Chondrocyte (in vitro differentiated cells): Measurements from ENCODE around the gene SLC26A8. TPM values are rescaled to one million over a fixed set of nuclear protein-coding genes. Genes with fewer than 3 reads are reported as not detected.

Experiments used
- DNase-seq: peaks from one replicate; pipeline ENCODE4 v3.0.0; 2021; ENCODE audit warnings: mixed read lengths, low spot score
- H3K27ac Mint-ChIP-seq: one replicate; pipeline ENCODE4 v1.8.0; 2021; ENCODE audit warnings: mild to moderate bottlenecking, moderate library complexity, mixed read lengths; ENCODE audit not compliant: unreplicated experiment
- H3K27me3 Mint-ChIP-seq: 2 replicates; pipeline ENCODE4 v1.8.0; 2021; ENCODE audit warnings: low read depth, mixed read lengths
- H3K36me3 Mint-ChIP-seq: 2 replicates; pipeline ENCODE4 v1.8.0; 2021; ENCODE audit warnings: low read depth, mixed read lengths
- H3K4me1 Mint-ChIP-seq: 2 replicates; pipeline ENCODE4 v1.8.0; 2021; ENCODE audit warnings: low read depth, mild to moderate bottlenecking, mixed read lengths
- H3K4me3 Mint-ChIP-seq: one replicate; pipeline ENCODE4 v1.8.0; 2021; ENCODE audit warnings: mild to moderate bottlenecking, moderate library complexity, mixed read lengths; ENCODE audit not compliant: unreplicated experiment
- H3K9me3 Mint-ChIP-seq: 2 replicates; pipeline ENCODE4 v1.8.0; 2021; ENCODE audit warnings: low read depth, mixed read lengths
- CTCF ChIP-seq: fragments of 200-600 bp; sonication (generic); IDR thresholded peaks from 2 replicates; pipeline ENCODE4 v1.5.0; 2021; ENCODE audit warnings: antibody characterized with exemption, mild to moderate bottlenecking, moderate library complexity
- total RNA-seq: library from RNA; stranded (reverse); gene quantifications from 3 replicates; pipeline ENCODE4 v1.2.1, GENCODE V29; 2021

The SLC26A8 gene
- total RNA-seq, 1 donor from 2014 or later = 0.15 TPM

GRCh38 chr6:36042618-36043260 lies 18.3 kb upstream of the SLC26A8 start:
- peaks cover 30% of the 10 kb centered on the region for H3K4me1 Mint-ChIP-seq
- no peaks in the 10 kb centered on the region for H3K9me3 Mint-ChIP-seq
- no peaks in the 10 kb centered on the region for H3K27me3 Mint-ChIP-seq
- TF ChIP-seq CTCF = no peak
- H3K27ac Mint-ChIP-seq = no peak overlapping the region
- no peak for DNase-seq
- no peaks in the 10 kb centered on the region for H3K36me3 Mint-ChIP-seq
- no peak overlapping the region for H3K4me3 Mint-ChIP-seq

GRCh38 chr6:36040958-36041357 lies 16.5 kb upstream of the SLC26A8 start:
- peaks cover 33% of the 10 kb centered on the region for H3K4me1 Mint-ChIP-seq
- H3K9me3 Mint-ChIP-seq = no peaks in the 10 kb centered on the region
- no peak for DNase-seq
- TF ChIP-seq CTCF = no peak
- no peak overlapping the region for H3K4me3 Mint-ChIP-seq
- peak overlapping the region; percentile 19 for H3K27ac Mint-ChIP-seq
- no peaks in the 10 kb centered on the region for H3K27me3 Mint-ChIP-seq
- no peaks in the 10 kb centered on the region for H3K36me3 Mint-ChIP-seq

GRCh38 chr6:36039112-36039511 lies 14.7 kb upstream of the SLC26A8 start:
- Mint-ChIP-seq H3K27me3 (no peaks in the 10 kb centered on the region), H3K4me1 (peaks cover 44% of the 10 kb centered on the region)

GRCh38 chr6:36038120-36038876 lies 13.9 kb upstream of the SLC26A8 start:
- Mint-ChIP-seq H3K4me3 (no peak overlapping the region), H3K27ac (peak overlapping the region; percentile 81), H3K27me3 (no peaks in the 10 kb centered on the region), H3K36me3 (no peaks in the 10 kb centered on the region), H3K4me1 (peaks cover 52% of the 10 kb centered on the region), H3K9me3 (no peaks in the 10 kb centered on the region)
- DNase-seq = no peak
- no peak for TF ChIP-seq CTCF

More at GRCh38 chr6:36039112-36039511, 14.7 kb upstream of the SLC26A8 start:
- TF ChIP-seq CTCF = no peak
- Mint-ChIP-seq H3K27ac (peak overlapping the region; percentile 81), H3K9me3 (no peaks in the 10 kb centered on the region), H3K4me3 (no peak overlapping the region), H3K36me3 (no peaks in the 10 kb centered on the region)
- no peak for DNase-seq

- Mint-ChIP-seq H3K27ac (no peak overlapping the region), H3K36me3 (no peaks in the 10 kb centered on the region), H3K9me3 (no peaks in the 10 kb centered on the region), H3K4me3 (no peak overlapping the region), H3K27me3 (no peaks in the 10 kb centered on the region), H3K4me1 (peaks cover 70% of the 10 kb centered on the region)
- no peak for DNase-seq
- TF ChIP-seq CTCF = no peak
Observed at GRCh38 chr6:36035225-36035624, 10.8 kb upstream of the SLC26A8 start.
